ENCODE results near the gene IDUA. TPM values are rescaled to one million over a fixed set of nuclear protein-coding genes. Genes with fewer than 3 reads are reported as not detected.

IDUA gene
- polyA plus RNA-seq, 3 donors = 6.4 to 64.4 (median 8.5) TPM

DNA sequence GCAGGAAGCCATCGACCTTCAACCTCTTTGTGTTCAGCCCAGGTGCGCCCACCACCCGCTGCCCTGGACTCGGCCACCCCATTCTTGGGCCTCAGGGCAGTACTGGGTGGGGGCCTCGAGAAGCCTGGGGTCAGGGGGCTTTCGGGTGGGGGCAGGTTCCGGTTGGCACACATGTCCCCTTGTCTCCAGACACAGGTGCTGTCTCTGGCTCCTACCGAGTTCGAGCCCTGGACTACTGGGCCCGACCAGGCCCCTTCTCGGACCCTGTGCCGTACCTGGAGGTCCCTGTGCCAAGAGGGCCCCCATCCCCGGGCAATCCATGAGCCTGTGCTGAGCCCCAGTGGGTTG lies 17.2 kb downstream of the IDUA start:
- peaks cover 11% of the 10 kb centered on the region for H4K20me1 ChIP-seq (ENCODE audit: insufficient read depth, low read length)
- Mint-ChIP-seq H3K4me1 (peaks cover 9% of the 10 kb centered on the region), H3K4me3 (peak overlapping the region in 1 of 2 donors; percentile 51), H3K27ac (no peak overlapping the region), H3K27me3 (ENCODE audit: low read depth in 3 of 3) (peaks cover 67 to 90% (median 71%) of the 10 kb centered on the region in 3 donors), H3K9me3 (peaks cover 6 to 33% (median 15%) of the 10 kb centered on the region in 7 donors), H3K36me3 (peaks cover 0 to 2% of the 10 kb centered on the region in 2 donors)
- H3K9me3 ChIP-seq (replicated peaks in 1 of 2; ENCODE audit: control insufficient read depth in 1 of 2, insufficient read depth in 1 of 2, low read length in 2 of 2) = peaks cover 0 to 9% of the 10 kb centered on the region in 2 donors
- TF ChIP-seq, protein P1, sequence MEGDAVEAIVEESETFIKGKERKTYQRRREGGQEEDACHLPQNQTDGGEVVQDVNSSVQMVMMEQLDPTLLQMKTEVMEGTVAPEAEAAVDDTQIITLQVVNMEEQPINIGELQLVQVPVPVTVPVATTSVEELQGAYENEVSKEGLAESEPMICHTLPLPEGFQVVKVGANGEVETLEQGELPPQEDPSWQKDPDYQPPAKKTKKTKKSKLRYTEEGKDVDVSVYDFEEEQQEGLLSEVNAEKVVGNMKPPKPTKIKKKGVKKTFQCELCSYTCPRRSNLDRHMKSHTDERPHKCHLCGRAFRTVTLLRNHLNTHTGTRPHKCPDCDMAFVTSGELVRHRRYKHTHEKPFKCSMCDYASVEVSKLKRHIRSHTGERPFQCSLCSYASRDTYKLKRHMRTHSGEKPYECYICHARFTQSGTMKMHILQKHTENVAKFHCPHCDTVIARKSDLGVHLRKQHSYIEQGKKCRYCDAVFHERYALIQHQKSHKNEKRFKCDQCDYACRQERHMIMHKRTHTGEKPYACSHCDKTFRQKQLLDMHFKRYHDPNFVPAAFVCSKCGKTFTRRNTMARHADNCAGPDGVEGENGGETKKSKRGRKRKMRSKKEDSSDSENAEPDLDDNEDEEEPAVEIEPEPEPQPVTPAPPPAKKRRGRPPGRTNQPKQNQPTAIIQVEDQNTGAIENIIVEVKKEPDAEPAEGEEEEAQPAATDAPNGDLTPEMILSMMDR (IDR thresholded peaks at IDR 0.05) = no peak
- no peak overlapping the region for H3K9ac ChIP-seq (ENCODE audit: insufficient read depth, low read length, poor library complexity, severe bottlenecking)
- peaks cover 14 to 83% of the 10 kb centered on the region in 2 donors for H3K27me3 ChIP-seq (ENCODE audit: control insufficient read depth in 2 of 2, insufficient read depth in 2 of 2, low read length in 2 of 2)
- peaks cover 11 to 19% of the 10 kb centered on the region in 2 donors for H3K4me1 ChIP-seq (ENCODE audit: control insufficient read depth in 1 of 2, insufficient read depth in 2 of 2, low read length in 2 of 2)
- H3K27ac ChIP-seq (ENCODE audit: low read depth in 1 of 2, low read length in 2 of 2) = no peak overlapping the region
- no peaks in the 10 kb centered on the region for H3K79me2 ChIP-seq (ENCODE audit: insufficient read depth, low read length)
- no peak overlapping the region for H2AFZ ChIP-seq (ENCODE audit: insufficient read depth, low read depth, low read length, poor library complexity, severe bottlenecking)
- H3K4me2 ChIP-seq (replicated peaks; ENCODE audit: extremely low read depth, low read length, poor library complexity, severe bottlenecking) = no peak overlapping the region
- WGBS (ENCODE audit: insufficient coverage) = 98% methylated on average over 13 of the region's 13 CpGs
- DNase-seq = no peak
- intact Hi-C loops (cut with micrococcal nuclease) = loop anchor here (10.0 kb wide), 1 partner anchor 581 kb away; no protein-coding TSS in a partner anchor
- H3K36me3 ChIP-seq (replicated peaks in 1 of 2; ENCODE audit: control insufficient read depth in 1 of 2, insufficient read depth in 2 of 2, low read length in 2 of 2) = no peaks in the 10 kb centered on the region
- H3K4me3 ChIP-seq (replicated peaks in 1 of 3; ENCODE audit: low read depth in 2 of 3, low read length in 3 of 3) = no peak overlapping the region

DNA sequence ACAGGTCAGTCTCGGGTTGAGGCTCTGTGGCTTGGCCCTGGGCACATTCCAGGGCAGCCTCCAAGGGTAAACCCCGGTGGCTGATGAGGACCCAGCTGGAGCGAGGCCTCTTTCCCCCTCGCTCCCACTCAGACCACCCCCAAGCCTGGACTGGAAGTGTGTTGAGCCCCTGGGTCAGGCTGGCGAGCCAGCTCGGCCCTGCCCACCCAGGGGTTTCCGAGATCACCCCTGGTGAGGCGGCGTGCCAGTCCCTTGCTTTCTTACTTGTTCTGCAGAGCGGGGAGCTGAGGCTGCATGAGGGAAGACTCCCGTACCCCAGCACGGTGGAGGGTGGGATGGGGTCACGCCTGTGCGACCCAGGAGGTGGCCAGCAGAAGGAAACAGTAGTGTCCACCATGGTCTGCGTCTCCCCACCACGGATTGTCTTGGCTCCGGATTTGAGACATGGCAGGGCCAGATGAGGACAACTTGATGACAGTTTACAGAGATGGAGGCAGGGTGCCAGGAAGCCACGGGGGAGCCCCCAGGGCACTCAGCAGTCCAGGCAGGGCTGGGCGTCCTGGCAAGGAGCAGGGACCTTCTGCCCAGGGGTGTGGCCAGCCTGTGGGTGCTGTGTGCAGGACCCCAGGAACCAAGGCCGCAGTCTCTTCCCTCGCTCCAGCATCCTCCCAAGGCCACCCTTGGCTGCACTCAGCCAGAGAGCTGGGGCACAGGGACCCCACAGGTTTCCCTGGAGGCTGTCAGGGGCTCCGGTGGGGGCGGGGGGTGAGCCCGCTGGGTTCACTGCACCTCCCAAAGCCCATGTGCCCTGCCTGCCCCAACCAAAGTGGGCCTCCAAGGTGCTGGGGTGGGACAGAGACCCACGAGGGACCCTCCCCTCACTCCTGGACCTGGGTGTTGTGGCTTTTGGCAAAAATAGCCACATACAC lies 18.0 kb downstream of the IDUA start:
- TF ChIP-seq, protein P1 (IDR thresholded peaks at IDR 0.05) = no peak
- no peak overlapping the region for H3K4me3 ChIP-seq (replicated peaks in 1 of 3; ENCODE audit: low read depth in 2 of 3, low read length in 3 of 3)
- intact Hi-C loops (cut with micrococcal nuclease) = loop anchor here (5.0 to 10.0 kb wide), 3 partner anchors 33 to 580 kb away; partner anchors contain the start of genes DGKQ (in 1 of the 2) and UVSSA (in 1 of the 2)
- no peak overlapping the region for H3K9ac ChIP-seq (ENCODE audit: insufficient read depth, low read length, poor library complexity, severe bottlenecking)
- H3K4me2 ChIP-seq (replicated peaks; ENCODE audit: extremely low read depth, low read length, poor library complexity, severe bottlenecking) = no peak overlapping the region
- peaks cover 0 to 2% of the 10 kb centered on the region in 2 donors for H3K36me3 Mint-ChIP-seq
- no peaks in the 10 kb centered on the region for H3K36me3 ChIP-seq (replicated peaks in 1 of 2; ENCODE audit: control insufficient read depth in 1 of 2, insufficient read depth in 2 of 2, low read length in 2 of 2)
- peaks cover 0 to 9% of the 10 kb centered on the region in 2 donors for H3K9me3 ChIP-seq (replicated peaks in 1 of 2; ENCODE audit: control insufficient read depth in 1 of 2, insufficient read depth in 1 of 2, low read length in 2 of 2)
- no peak for DNase-seq
- H4K20me1 ChIP-seq (ENCODE audit: insufficient read depth, low read length) = peaks cover 11% of the 10 kb centered on the region
- H3K4me3 Mint-ChIP-seq = peak overlapping the region in 1 of 2 donors; percentile 62
- H3K79me2 ChIP-seq (ENCODE audit: insufficient read depth, low read length) = no peaks in the 10 kb centered on the region
- peaks cover 6 to 33% (median 15%) of the 10 kb centered on the region in 7 donors for H3K9me3 Mint-ChIP-seq
- H3K27me3 ChIP-seq (ENCODE audit: control insufficient read depth in 2 of 2, insufficient read depth in 2 of 2, low read length in 2 of 2) = peaks cover 14 to 79% of the 10 kb centered on the region in 2 donors
- H3K27me3 Mint-ChIP-seq (ENCODE audit: low read depth in 3 of 3) = peaks cover 63 to 88% (median 66%) of the 10 kb centered on the region in 3 donors
- peak overlapping the region in 1 of 7 donors; percentile 71 for H3K27ac Mint-ChIP-seq
- peaks cover 13 to 23% of the 10 kb centered on the region in 2 donors for H3K4me1 ChIP-seq (ENCODE audit: control insufficient read depth in 1 of 2, insufficient read depth in 2 of 2, low read length in 2 of 2)
- H2AFZ ChIP-seq (ENCODE audit: insufficient read depth, low read depth, low read length, poor library complexity, severe bottlenecking) = no peak overlapping the region
- no peak overlapping the region for H3K27ac ChIP-seq (ENCODE audit: low read depth in 1 of 2, low read length in 2 of 2)
- 89% methylated on average over 21 of the region's 25 CpGs for WGBS (ENCODE audit: insufficient coverage)
- peaks cover 11% of the 10 kb centered on the region for H3K4me1 Mint-ChIP-seq
